ENCODE measurements around the gene THEMIS2.
A peak's percentile ranks its signal among the peaks of the same experiment; 100 is the strongest.

THEMIS2 gene

DNA sequence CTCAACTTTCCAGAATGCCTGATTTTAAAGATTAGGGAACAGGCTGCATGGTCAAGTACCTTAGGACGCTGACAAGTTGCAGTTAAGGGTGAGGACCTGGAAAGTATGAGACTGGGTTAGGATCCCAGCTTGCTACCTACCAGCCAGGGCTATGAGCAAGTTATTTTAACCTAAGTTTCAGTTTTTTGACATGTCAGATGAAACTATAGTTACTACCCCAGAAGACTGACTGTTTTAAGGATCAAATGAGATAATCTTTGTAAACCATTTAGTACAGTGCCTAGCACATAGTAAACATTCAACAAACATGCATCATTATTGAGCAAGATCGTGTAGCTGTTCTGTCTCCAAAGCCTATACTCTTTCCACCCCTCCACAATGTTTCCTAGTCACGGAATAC is 14.4 kb downstream of the THEMIS2 start:
- DNase-seq = no peak

DNA sequence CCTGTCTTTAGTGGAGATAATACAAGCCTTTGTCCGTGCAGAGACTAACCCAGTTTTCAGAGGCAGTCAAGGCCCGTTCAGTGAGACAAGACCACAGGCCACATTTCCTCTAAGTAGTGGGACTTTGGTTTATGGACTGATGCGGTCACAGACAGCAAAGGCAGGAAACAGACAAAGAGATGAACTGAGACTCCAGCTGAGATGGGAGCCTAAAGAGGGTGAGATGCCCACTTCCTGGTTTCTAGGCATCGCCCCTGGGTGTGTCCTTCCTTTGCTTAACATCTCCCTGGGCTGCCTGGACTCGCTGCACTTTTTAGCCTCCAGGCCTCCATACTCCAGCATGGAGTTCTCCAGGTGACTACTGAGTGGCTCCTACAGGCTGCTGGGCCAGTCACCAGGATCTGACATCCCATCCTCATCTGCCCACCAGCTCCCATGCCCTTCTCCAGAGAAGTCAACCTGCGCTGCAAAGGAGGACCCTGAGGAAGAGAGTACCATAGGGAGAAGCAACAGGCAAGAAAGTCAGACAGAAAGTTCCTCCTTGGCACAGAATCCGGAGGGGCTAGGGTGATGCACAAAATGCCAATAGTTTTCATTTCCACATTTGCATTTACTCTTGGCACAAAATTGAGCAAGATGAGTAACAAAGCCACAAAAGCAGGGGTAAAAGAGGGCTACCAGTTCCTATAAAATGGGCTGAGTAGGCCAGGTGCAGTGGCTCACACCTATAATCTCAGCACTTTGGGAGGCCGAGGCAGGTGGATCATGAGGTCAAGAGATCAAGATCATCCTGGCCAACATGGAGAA is 15.1 kb downstream of the THEMIS2 start:
- no peak for DNase-seq

DNA sequence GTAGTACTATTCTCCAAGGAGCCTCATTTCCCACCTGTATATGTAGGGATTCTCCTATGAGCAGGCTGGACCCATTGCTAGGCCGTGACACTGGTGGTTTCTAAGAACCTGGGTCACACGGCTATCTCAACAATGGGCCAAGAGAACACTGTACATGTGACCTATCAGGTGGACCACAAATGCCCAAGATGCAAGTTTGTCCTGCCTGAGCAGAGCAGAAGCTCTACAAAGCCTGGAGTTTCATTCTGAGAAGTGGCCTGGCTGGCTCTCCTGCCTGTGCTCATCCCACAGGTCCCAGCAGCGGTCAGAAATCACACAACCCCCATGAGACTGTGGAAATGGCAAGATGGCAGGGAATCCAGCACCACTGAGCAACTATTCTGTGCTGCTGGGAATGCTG is 17.2 kb downstream of the THEMIS2 start:
- DNase-seq = no peak

DNA sequence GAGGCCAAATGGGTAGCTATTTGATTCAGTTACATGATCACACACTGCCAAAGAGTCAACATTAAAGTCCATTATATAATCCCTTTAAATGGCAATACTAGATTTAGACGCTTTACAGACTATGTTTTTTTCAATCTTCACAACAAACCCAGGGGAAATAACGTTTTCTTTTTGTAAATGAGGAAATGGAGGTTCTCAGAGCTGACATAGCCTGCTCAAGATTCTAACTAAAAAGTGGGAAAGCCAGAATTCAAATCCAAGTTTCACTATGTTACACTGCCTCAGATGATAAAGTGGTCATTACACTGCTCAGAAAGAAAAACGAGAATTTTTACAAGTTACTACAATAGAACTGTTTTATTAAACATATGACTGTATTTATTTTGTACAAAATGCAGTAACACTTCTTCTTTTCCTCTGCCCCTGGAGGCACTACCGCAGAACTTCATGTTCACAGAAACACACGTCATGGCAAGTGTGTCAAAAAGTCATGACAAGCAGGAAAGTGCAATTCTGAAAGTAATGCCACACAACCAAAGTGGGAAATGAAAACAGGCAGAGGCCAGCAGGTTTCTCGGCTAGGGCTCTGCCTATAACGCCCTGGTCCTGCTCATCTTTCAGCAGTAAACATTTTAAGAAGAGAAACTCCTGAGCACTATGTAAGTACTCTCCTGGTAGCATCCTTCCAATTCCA is 19.0 kb downstream of the THEMIS2 start:
- DNase-seq = no peak

DNA sequence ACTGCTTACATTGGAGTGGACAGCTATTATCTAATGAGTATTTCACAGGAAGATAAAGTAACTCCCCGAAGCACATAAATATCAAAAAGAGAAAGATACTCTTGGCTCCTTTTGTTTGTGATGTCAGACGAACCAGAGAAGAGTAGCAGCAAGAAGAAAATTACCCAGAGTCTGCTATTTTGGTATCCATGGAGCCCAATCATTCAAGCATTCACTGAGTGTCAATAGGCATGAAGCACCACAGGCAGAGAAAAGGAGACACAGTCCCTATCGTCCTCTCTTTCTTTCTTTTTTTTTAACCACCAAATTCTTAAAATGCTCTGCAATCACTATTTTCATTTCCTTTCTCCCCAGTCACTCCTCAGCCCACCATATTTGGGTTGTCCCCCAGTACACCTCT is 22.2 kb downstream of the THEMIS2 start:
- no peak for DNase-seq

DNA sequence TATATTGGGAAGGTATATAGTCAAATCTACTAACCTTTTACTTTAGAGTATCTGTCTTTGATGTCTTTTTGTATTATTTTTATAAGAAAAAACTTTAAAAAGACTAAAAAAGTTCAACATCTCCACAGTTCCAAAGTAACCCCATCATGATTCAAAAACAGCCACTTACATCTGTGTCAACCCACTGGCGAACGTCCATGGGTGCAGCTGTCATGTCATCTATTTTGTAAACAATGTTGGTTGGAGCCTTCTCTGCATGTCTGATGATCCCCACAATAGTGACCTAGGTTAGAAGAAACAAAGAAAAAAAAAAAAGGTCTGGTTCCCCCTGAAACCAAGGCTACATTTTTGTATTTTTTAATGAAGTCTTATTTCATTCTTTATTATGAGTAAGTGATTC is 34.4 kb downstream of the THEMIS2 start:
- DNase-seq = no peak

DNA sequence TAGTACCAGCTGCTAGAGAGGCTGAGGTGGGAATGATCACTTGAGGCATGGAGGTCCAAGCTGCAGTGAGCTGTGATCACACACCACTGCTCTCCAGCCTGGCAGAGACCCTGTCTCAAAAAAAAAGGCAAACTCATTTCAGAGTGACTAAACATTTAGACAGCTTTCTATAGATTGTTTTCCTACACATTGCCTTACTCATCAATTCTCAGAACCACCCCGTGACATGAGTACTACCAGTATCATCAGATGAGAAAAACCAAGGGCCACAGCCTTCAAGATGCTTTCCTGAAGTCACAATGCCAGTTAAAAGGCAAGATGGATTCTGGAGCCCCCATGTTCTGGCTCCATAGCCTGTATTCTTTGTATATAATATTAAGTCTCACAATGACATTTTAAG is 40.1 kb downstream of the THEMIS2 start:
- no peak for DNase-seq

DNA sequence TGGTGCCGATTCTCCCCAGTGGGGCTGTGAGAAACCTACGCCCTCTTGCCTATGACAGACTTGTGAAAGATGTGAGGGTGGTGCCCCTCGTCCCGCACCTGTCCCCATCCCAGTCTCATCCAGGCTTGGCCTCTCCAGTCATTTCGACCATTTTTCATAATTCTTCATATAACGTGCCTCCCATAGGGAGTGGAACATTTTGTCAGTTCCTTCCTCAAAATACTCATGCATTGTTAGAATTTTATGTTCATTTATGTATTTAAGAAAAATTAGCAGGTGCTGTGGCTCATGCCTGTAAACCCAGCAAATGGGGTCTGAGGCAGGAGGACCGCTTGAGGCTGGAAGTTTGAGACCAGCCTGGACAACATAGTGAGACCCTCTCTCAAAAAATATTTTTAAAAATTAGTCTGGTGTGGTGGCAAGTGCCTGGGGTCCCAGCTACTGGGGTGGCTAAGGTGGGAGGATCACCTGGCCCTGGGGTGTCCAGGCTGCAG is 42.8 kb downstream of the THEMIS2 start:
- no peak for DNase-seq

DNA sequence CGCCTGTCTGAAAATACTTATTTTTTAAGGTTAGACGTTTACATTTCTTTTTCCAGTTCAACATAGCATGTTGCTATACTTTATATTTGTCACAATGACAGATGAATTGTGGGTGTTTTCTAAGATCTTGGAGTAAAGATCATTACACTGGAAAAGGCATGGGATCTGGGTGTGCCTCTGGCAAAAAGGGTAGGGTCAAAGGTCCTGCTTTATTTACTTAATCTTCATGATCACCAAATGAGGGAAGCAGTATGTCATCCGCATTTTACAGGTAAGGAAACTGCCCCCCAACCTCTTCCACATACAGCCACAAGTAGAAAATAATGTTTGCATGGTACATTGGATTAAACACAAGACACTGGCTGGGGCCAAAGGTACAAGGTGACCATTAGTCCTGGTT is 49.9 kb downstream of the THEMIS2 start:
- DNase-seq = no peak

DNA sequence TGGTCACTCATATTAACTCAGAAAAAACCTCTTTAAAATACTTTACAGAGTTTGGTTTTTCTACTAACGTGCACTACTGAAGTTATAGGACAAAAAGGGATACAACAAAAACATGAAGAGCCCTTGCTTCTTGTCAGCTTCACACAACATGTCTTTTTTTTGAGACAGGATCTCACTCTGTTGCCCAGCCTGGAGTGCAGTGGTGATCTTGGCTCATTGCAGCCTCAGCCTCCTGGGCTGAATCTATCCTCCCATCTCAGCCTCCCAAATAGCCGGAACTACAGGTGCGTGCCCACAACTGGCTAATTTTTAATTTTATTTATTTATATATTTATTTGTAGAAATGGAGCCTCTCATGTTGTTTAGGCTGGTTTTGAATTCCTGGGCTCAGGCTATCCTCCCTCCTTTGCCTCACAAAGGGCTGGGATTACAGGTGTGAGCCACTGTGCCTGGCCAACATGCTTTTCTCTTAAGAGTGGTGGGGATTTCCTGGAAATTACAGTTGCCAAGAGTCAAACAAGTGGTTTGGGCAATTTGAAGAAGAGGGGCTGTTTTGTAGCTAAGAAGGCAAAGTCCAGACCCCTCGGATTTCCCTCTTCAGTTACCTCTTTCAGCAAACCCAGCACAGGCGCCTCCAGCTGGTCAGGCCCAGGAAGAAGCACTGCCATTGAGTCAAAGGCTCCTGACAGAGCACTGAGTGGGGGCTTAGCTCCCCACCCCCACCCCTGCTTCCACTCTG is 56.0 kb downstream of the THEMIS2 start:
- DNase-seq = no peak

DNA sequence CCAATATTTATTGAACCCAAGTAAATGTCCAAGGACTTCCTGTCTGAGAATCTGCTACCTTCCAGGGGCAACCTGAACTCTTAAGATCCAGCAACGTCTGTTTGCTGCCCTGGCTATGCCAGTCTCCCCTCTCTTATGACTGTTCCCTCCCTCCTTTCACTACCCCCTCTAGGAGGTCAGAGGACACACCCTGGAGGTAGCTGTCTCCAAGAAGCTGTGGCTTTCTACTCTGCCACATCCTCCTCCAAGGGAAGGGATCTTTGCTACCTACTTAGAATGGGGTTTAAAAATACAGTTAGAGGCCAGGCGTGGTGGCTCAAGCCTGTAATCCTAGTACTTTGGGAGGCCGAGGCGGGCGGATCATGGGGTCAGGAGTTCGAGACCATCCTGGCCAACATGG is 58.8 kb downstream of the THEMIS2 start:
- DNase-seq = no peak

DNA sequence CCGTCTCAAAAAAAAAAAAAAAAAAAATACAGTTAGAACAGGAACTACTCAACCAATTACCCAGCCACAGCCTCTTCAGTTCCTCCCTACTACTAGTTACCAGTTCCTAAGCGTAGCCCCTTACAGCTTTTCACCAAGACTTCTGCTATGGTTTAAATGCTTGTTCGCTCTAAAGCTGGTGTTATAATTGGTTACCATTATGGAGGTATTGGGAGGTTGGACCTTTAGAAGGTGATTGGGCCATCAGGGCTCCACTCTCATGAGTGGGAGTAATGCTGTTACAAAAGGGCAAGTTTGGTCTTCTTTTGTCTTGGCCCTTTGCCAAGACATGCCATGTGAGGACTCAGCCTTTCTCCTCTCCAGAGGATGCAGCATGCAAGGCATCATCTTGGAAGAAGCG is 59.4 kb downstream of the THEMIS2 start:
- no peak for DNase-seq

DNA sequence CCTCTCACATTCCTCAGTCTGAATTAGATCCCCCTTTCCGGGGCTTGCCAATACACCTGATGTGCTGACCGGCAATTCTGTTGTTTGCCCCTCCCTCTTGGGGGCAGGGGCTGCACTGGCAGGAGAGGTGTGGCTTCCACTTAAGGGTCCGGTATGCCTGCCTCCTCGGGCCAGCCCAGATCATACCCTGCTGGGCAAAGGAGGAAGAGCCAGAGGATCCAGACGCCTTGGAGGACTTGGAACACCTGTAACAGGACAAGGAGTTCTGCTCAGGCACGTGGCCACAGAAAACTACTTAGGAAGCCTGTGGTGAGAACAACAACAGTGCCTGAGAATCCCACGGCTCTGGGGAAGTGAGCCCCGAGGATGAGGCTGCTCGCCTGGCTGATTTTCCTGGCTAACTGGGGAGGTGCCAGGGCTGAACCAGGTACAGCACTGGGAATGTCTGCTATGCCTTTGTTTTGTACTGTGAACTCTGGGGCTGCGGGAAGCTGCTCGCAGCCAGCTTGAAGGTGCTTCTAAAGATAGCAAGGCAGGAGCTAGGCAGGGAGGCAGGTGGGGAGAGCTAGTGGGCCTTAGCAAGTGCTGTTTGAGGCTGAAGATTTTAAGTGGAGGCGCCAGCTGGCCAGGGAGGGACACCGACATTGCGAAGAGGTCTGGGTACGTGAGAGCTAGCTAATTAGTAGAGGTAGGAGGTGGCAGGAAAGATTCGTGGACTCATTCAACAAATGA is 62.6 kb downstream of the THEMIS2 start, which contains the start of gene SMPDL3B:
Gene SMPDL3B, plus strand, starts transcription at position 183 of the 732 bp plus-strand sequence. Its CDS starts 184 bp downstream, at position 367.
- DNase-seq = peak; percentile 22

DNA sequence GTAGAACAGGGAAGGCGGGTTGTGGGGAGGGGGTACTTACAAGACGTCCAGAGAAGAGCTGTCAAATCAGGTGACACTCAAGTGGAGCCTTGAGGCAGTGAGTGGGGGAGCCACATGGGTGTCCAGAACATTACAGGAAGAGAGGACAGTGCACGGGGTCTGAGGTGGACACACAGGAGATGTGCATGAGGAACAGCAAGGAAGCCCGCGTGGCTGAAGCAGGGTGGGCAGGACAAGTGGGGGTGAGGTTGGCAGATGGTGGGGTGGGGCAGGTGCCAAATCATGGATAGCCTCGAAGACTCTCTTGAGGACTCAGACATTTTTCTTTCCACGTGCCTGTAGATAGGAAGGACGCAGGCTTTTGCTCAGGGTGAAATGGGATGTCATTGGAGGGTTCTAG is 63.4 kb downstream of the THEMIS2 start:
- no peak for DNase-seq
